DMS153 (cell line): Measurements from ENCODE around the gene HOXA6.

Experiments
- DNase-seq: peaks from one replicate; lab custom pipeline; 2025; lab: John Stamatoyannopoulos, UW

The HOXA6 gene

GRCh38 chr7:27121684-27122076 is 25.9 kb downstream of the HOXA6 start:
- DNase-seq, result no peak

DNA sequence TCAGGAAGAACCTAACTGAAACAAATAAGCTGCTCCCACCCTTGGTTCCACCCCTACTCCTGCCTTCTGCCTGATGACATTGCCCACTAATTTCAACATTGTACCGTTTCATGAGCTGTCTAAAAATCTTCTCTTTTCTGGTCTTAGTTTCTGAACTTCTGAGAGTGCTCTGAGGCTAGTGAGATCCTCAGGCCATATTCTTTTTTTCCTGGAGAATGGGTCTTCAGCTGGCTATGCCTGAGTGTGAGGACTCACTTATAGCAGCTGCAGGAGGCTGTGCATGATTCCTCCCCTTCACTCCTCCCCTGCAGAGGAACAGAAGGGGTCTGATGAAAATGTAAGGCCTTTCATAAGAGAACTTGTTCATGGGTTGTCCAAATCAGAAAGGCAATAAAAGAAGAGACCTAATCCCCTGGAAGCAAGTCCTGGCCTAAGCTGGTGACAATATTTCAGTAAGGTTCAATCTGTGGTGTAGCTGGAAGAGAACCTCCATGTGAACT is 28.1 kb downstream of the HOXA6 start:
- DNase-seq, result no peak

DNA sequence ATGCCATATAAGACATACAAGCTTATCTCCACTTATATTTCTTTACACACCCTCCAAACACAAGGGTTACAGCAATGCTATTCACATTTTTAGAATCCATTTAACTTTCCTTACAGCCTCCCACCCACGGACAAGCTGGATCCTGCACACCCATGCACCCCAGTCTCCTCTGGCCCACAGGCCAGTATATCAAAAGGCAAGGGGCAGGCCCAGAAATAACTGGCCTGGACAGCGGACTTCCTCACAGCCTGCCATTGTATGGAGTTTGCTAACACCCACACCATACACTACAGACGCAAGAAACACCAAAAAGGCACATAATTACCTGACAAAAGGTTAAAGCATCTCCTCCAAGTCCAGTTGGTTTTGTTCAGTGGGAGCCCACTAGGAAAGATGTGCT is 29.0 kb downstream of the HOXA6 start:
- DNase-seq, result no peak

DNA sequence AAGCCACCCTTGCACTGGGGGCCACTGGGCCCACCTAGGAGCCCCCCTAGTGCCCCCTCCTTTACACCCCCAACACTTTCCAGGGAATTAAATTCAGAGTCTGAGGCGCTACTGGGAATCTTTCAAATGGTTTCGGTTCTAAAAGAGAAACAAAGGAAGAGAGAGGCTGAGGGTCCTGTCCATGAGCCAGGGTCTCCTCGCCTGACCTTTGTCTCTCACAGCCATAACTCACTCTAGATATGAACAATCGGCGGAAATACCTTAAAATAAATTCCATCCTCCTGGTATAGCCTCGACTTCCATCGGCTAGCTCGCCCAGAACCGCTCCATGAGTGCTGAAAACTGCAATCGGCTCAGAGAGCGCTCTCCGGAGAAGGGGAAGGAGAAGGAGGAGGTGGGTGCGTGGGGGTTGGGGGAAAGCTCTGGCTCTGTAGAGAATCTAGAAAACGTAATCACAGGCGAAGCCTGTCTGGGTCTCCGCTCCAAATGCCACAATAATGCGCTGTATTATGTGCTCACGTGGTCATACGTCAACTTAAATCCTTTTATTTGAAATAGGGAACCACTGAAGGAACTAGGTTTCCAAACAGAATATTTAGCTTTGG is 29.6 kb downstream of the HOXA6 start:
- DNase-seq, result no peak

DNA sequence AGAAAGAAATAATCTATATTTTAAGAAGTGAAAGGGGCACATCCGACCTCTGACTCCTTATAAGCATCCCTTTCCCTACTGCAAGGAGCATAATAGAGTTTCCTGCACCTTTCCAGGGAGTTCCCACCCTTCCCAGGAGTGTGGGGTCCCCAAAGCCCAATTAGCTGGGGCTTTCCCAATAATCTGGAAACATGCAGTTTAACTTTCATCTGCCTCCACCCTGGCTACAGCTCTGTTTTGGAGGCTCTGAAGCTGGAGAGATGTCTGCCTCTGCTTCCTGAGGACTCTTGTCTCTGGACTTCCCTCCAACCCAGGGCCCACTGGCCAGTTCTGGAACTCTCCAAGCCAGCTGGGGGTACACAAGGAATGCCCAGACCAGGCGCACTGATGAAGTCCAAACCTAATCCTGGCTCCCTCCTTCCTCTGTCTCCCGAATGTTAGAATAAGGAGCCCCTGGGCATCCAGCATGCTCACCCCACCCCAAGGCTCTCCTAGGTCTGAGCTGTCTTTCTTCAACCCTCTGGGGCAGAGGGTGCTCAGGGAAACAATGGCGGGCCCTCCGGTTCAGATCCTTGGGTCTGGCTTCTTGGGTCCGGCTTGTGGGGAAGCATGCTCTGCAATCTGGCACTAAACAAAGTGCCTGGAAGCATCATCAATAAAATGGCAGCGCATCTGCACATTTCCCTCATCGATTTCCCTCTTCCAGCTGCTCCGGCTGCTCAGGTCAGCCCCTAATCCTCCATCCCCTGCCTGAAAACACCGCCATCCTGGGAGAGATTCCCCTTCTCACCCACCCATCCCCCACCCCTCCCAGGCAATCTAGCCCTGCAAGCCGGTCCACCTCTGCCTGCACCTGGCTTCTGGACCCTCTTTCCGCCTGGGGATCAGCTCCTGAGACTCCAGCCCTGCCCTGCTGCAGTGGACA is 30.4 kb downstream of the HOXA6 start:
- no peak for DNase-seq

DNA sequence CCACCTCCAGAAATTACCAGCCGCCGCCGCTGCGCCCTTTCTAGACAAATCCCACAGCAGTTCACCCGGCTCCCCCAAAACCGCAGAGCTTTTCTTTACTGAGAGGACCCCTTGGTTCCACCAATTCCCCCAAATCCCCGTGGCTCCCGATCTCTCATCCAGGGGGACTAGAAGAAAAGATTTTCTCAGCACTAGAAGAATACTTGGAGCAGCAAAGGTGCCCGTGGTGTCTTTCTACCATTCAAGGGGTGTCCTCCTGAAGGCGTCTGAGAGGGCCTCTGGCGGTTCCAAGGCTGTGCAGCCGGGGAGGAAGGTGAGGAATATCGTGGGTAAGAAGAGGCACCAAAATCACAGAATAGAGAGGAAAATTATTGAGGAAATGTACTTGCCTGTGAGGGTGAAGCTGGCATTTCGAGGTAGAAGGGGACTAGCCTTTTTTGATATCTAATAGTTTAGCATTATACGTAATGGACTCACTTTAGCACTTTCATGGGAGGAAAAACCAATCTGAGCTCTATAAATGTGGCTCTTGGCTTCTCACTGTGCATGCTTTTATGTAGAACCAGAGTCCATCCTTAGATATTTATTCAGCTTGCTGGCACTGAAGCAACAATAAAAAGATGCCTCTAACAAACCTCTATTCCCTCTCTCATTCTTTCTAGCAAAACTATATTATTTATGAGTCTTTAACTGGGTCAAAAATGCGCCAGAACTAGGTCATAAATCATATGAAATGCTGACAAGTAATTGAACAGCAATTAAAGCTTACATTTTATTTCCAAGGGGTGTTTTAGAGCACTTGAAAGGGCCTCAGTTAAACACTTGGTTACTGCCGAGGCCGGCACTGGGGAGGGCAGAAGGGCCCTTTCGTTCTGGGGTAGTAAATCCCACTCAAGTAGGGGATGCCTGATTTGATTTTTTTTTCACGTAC is 31.3 kb downstream of the HOXA6 start:
- no peak for DNase-seq

GRCh38 chr7:27115221-27116026 is 32.1 kb downstream of the HOXA6 start:
- DNase-seq, result no peak

DNA sequence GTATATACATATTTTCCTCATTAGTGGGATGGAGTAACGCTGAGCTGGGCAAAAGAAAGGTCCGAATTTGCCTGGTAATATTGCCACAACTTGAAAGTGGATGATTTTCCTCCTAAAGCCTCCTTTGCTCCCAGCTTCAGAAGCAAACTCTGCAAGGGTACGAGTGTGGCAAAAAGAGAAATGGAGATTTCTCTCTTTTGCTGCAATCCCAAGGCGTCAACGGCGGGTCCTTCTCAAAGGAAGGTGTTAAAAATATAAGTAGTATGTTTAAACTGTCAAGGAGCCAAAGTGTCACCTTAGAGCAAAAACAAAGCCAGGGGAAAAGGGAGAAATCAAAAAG is 32.7 kb downstream of the HOXA6 start:
- DNase-seq, result no peak

DNA sequence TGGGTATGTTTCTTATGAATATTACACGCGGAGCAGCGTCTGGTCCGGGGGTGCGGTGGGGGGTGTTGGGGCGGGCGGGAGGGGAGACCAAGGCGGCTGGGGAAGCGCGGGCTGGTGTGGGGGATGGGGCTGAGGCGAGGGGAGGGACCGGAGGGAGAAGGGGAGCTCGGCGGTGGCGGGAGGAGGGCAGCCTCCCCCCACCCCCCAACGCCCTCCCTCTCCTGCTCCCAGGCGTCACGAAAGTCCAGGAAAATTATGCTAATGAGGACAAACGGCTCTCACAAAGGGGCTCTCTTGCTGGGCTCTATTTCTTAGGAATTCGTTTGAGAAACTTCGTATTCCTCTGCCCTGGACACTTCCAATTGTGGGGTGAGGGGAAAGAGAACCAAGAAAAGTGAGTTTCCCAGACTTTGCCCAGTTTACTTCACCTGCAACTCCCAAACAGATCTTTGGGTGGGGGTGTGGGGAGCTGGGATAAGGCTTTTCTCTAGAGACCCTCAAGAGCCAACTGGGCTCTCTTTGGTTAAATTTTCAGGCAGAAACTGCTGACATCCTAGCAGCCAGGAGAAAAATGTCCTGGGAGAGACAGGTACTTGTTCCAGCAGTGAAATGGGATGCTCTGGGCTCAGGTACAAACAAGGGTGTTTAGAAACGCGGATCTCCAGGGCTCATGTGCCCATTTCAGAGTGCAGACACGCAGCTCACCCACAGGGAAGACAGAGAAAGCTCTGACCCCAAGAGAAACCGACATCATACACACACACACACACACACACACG is 33.4 kb downstream of the HOXA6 start:
- no peak for DNase-seq

DNA sequence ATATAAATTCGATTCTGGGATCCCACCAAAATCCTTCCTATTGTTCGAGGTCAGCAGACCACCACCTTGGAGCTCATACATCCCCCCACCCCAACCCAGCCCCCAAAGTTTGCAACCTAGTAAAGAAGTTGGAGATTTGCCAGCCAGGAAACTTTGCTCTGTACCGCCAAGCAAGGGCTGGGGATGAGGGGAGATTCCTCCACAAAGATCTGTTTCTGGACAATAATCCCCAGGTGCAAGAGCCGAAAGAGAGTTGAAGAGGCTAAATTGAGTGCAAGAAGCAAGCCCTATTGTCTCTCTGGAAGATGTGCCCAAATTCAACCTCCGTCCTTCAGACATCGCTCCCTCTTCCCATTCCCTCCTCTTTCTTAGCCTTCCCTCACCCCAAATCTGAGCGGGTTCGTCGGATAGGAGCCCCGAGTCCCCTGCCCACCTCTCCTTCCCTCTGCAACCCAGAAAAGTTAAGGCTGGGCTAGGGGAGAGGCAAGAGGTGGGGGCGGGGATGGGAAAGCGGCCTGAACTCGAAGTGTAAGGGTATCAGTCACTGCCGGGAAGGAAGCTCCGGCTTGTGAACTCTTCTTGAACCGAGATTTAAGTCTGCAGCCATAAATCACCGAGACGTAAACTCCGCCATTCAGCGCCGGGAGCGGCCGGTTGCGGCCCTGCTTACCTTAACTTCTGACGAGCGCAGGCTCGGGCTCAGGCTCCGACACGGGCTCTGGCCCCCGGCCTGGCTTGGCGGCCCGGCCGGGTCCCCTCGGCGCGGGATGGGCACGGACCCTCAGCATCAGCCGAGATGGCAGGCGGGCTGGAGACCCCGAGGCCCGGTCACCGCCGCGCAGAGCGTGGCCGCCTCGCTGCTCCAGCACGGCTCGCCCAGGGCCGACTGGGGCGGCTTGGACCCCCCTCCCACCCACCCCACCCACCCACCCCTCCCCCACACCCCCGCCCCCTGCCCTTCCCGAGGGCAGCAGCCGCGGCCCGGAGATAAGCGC is 34.3 kb downstream of the HOXA6 start:
- no peak for DNase-seq

DNA sequence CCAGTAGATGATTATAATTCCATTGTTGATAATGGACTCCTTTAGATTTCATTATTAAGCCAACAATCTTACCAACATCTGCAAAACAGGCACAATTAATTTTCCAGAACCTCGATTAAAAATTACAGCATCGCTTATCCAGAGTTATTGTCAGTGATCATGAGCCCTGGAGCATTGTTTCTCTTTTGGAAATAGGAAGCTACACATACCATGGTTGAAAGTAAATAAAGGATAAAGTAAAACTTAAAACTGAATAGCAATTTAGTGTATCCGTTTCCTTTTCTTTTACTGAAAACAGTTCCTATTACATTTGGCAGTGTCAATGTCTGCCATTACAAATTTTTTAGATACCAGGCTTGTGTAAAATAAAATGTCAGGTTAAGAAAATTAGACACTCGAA is 35.2 kb downstream of the HOXA6 start:
- no peak for DNase-seq

DNA sequence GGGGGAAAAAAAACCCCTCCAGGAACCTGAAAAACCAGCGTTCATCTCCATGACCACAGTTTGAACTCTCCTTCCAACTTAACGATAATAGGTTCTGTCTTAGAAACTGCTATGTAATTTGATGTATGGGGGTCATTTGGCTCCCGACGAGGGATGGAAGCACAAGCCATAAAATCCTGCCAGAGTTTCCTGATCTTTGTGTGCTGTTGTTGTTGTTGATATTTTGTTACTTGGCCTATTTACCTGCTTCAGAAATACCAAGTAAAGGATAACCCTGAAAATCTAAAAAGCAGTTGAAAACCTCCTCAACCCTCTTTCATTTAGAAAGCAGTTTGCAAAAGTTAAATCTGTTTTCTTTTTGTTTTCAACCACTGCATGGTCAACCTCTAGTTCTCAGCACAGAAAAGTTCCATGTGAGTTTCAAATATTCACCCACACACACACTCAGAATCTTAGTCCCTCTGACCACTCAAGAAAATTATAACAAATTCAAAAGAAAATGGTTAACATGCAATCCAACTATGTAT is 35.8 kb downstream of the HOXA6 start:
- no peak for DNase-seq

DNA sequence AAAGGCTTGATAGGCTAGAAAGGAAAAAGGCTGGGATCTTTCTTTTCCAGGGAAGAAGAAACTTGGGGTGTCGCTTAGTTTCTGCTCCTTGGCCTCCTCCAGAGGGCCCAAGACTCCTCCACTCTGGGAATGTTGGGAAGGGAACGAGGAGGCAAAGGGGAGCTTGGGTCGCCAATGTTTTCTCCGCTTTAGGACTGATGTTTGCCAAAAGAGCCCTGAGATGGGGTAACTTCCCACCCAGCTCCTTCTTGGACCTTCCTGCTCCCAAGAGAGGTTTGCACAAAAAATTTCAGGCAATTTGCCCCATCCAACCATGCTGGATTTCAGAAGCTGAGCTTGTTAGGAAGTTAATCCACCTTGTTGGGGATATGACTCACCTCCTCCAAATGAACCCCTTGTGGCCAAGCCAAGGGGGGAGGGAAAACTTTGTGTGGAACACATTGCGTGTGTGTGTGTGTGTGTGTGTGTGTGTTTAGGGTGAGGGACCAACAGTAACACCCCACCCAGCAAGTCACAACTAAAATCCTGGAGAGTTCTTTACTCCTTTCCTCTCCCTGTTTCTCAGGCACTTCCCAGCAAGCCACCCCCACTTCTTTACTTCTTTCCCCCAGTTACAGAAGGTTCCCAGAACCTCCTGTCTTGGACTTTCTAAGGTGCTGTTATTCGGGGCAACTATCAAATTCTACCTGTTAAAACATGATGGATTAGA is 36.4 kb downstream of the HOXA6 start:
- no peak for DNase-seq

GRCh38 chr7:27110186-27111031 is 37.2 kb downstream of the HOXA6 start:
- DNase-seq, result no peak

GRCh38 chr7:27109466-27110185 is 37.9 kb downstream of the HOXA6 start:
- DNase-seq, result no peak

DNA sequence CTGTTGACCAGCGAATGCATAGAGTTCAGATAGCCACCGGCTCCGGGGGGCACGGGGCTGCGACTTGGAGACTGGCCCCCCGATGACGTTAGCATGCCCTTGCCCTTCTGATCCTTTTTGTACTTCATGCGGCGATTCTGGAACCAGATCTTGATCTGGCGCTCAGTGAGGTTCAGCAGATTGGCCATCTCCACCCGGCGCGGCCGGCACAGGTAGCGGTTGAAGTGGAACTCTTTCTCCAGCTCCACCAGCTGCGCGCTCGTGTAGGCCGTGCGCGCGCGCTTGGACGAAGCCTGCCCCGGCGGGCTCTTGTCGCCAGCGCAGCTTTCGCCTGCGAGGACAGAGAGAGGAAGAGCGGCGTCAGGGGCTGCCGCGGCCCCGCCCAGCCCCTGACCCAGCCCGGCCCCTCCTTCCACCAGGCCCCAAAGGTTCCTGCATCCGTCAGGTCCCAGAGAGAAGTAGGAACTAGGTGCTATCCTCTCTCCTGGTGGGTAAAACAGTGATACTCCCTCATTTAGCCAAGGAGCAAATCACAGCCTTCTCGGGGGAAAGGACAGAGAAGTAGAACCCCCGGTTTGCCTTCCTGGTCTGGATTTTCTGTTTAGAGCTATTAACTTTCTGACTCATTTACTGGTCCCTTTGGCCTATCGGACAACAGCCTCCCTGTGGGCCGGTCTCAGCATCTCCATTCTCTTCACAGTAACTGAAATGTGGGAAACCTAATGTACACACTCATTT is 39.0 kb downstream of the HOXA6 start:
- no peak for DNase-seq
